Measurements from ENCODE around the gene UBE2E2. TPM values are rescaled to one million over a fixed set of nuclear protein-coding genes. Genes with fewer than 3 reads are reported as not detected.

Gene UBE2E2
- total RNA-seq, 1 experiment from 2014 or later: 38.6 TPM

DNA sequence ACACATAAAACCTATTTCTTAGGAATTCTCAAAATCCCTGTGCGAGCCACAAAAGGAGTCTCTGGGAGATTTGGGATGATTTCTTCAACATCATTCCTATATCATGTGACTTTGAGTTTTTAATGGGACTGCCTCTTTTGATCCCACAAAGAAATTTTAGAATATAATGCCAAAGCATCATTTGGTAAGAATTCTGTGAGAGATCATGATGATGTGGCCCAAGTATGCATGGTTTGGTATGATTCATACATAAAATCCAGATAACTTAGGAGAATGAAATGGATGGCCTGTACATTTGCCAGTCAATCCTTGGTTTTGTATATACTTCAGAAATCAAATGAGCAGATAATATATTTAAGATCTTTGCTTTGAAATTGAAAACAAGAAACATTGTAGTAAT is 61.3 kb downstream of the UBE2E2 start:
- no peak overlapping the region for H2AFZ ChIP-seq (ENCODE audit: low read length)
- H3K4me1 Mint-ChIP-seq: 0 out of 4 replicates have a peak, but pooled peaks cover 0 to 2% of the 10 kb centered on the region in 2 experiments
- H2BK15ac ChIP-seq (ENCODE audit: low read depth, low read length): no peak overlapping the region
- H2BK120ac ChIP-seq (ENCODE audit: low read depth, low read length, poor library complexity, severe bottlenecking): no peak overlapping the region
- H3K4me3 Mint-ChIP-seq: no peak overlapping the region
- H3K79me1 ChIP-seq (ENCODE audit: insufficient read depth, low read depth, low read length, poor library complexity, severe bottlenecking): peaks cover 3% of the 10 kb centered on the region
- no peak overlapping the region for H3K4me2 ChIP-seq (ENCODE audit: insufficient read depth, insufficient read length, low read length)
- H3K36me3 Mint-ChIP-seq (ENCODE audit: insufficient read depth in 1 of 3, low read depth in 3 of 3): peaks cover 2 to 5% (median 4%) of the 10 kb centered on the region in 3 experiments; a peak in 3 of 7 replicates
- no peak overlapping the region for H2BK5ac ChIP-seq (ENCODE audit: insufficient read length, low read length)
- DNase-seq: no peak
- H4K8ac ChIP-seq (replicated peaks; ENCODE audit: insufficient read length, low read depth, low read length): no peak overlapping the region
- no peak overlapping the region for H3K4ac ChIP-seq (ENCODE audit: low read depth, low read length)
- H3K23ac ChIP-seq (ENCODE audit: insufficient read length, low read depth, low read length): no peak overlapping the region
- H2BK20ac ChIP-seq (ENCODE audit: low read depth, low read length, poor library complexity, severe bottlenecking): no peak overlapping the region
- no peak overlapping the region for H4K91ac ChIP-seq (ENCODE audit: insufficient read length, low read depth, low read length)
- no peak overlapping the region for H3T11ph ChIP-seq (ENCODE audit: low read length)
- no CpG with 5 or more reads among the region's 1 CpG for WGBS (ENCODE audit: extremely low coverage, insufficient read length, low lambda C conversion rate)
- no peak overlapping the region for H3K27ac ChIP-seq (ENCODE audit: insufficient read length, low read depth, low read length)
- no peaks in the 10 kb centered on the region; the same call in 1 of the 2 replicates for H3K27me3 Mint-ChIP-seq (ENCODE audit: low read depth)
- no peaks in the 10 kb centered on the region for H3K23me2 ChIP-seq (ENCODE audit: insufficient read length, low read depth, low read length, poor library complexity, severe bottlenecking)
- H2BK12ac ChIP-seq (ENCODE audit: insufficient read length, low read depth, low read length): no peak overlapping the region
- TF ChIP-seq, protein P1, sequence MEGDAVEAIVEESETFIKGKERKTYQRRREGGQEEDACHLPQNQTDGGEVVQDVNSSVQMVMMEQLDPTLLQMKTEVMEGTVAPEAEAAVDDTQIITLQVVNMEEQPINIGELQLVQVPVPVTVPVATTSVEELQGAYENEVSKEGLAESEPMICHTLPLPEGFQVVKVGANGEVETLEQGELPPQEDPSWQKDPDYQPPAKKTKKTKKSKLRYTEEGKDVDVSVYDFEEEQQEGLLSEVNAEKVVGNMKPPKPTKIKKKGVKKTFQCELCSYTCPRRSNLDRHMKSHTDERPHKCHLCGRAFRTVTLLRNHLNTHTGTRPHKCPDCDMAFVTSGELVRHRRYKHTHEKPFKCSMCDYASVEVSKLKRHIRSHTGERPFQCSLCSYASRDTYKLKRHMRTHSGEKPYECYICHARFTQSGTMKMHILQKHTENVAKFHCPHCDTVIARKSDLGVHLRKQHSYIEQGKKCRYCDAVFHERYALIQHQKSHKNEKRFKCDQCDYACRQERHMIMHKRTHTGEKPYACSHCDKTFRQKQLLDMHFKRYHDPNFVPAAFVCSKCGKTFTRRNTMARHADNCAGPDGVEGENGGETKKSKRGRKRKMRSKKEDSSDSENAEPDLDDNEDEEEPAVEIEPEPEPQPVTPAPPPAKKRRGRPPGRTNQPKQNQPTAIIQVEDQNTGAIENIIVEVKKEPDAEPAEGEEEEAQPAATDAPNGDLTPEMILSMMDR (conservative IDR thresholded peaks at IDR 0.05): no peak
- H3K56ac ChIP-seq (ENCODE audit: insufficient read length, low read depth, low read length): no peak overlapping the region
- H4K20me1 ChIP-seq (ENCODE audit: control insufficient read depth, insufficient read depth, insufficient read length): no peaks in the 10 kb centered on the region
- no peak overlapping the region for H3K9ac ChIP-seq (ENCODE audit: extremely low read depth, insufficient read length, low read length)
- no peak overlapping the region for H3K27ac Mint-ChIP-seq
- H4K5ac ChIP-seq (ENCODE audit: insufficient read length, low read depth, low read length): no peak overlapping the region
- H3K14ac ChIP-seq (ENCODE audit: insufficient read depth, low read length): no peak overlapping the region
- H3K79me2 ChIP-seq (ENCODE audit: insufficient read depth, low read length): no peaks in the 10 kb centered on the region
- H3K27me3 ChIP-seq (ENCODE audit: insufficient read depth, low read length): no peaks in the 10 kb centered on the region
- H3K4me1 ChIP-seq (ENCODE audit: insufficient read depth, low read length): no peaks in the 10 kb centered on the region
- H3K9me3 Mint-ChIP-seq: peaks cover under 1 to 5% of the 10 kb centered on the region in 2 experiments; a peak in 4 of 5 replicates
- H2AK5ac ChIP-seq (ENCODE audit: insufficient read length, low read length): no peak overlapping the region
- no peaks in the 10 kb centered on the region for H3K9me3 ChIP-seq (ENCODE audit: control insufficient read depth, low read depth, low read length)
- no peak overlapping the region for H3K18ac ChIP-seq (ENCODE audit: insufficient read length, low read depth, low read length)

Measured in H9 (cell line).